Suprapubic skin (tissue), 4 donors: Measurements from ENCODE around the gene CTPS1.

Source experiments
- EP300 ChIP-seq: sonication (generic); formaldehyde crosslinking; IDR thresholded peaks from one replicate; pipeline ENCODE4 v1.6.1; 2017; ENCODE audit warnings: antibody characterized with exemption
- POLR2AphosphoS5 ChIP-seq, 3 donors: sonication (generic); formaldehyde crosslinking; IDR thresholded peaks; one replicate each; pipeline ENCODE4 v1.6.1; 2017; ENCODE audit warnings: antibody characterized with exemption in 3 of 3
- TF ChIP-seq, protein P1 (sequence below), 2 donors: fragments of 200-600 bp in 1 of 2; fragments of 450-650 bp in 1 of 2; sonication (generic) in 1 of 2; IDR thresholded peaks; one replicate each; pipeline ENCODE4 v1.5.1; 2016 to 2019; ENCODE audit warnings: antibody characterized with exemption in 2 of 2, mild to moderate bottlenecking in 1 of 2, moderate library complexity in 1 of 2

DNA sequence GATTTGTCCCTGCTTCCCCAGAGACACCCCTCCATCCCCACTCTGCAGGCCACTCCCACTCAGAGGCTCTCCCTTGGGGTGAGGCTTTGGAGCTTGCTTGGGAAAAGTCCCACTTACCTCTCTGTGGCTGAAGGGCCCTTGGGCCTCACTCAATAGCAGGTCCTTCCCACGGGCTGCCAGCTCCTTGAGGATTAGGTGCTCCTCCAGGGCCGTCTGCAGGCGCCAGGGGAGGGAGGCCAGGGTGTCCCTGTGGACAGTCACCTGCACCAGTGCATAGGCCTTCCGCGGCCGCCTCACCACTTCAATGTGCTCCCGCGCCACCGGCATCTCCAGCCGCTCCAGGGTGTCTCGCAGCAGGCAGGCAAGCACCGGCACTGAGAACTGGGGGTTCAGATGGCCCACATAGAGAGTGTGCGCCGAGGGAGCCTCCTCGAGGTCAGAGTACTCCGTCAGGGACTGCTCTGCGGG lies 40.6 kb downstream of the CTPS1 start:
- TF ChIP-seq EP300 (no peak), POLR2AphosphoS5 (IDR thresholded peaks at IDR 0.05) (no peak)
- TF ChIP-seq, protein P1, sequence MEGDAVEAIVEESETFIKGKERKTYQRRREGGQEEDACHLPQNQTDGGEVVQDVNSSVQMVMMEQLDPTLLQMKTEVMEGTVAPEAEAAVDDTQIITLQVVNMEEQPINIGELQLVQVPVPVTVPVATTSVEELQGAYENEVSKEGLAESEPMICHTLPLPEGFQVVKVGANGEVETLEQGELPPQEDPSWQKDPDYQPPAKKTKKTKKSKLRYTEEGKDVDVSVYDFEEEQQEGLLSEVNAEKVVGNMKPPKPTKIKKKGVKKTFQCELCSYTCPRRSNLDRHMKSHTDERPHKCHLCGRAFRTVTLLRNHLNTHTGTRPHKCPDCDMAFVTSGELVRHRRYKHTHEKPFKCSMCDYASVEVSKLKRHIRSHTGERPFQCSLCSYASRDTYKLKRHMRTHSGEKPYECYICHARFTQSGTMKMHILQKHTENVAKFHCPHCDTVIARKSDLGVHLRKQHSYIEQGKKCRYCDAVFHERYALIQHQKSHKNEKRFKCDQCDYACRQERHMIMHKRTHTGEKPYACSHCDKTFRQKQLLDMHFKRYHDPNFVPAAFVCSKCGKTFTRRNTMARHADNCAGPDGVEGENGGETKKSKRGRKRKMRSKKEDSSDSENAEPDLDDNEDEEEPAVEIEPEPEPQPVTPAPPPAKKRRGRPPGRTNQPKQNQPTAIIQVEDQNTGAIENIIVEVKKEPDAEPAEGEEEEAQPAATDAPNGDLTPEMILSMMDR (IDR thresholded peaks at IDR 0.05), result no peak
